HTR-8/SVneo (cell line): Measurements from ENCODE around the gene AMPH.
"Not testable (repeated sequence)": the region's sequence is repeated elsewhere in the genome, so short reads cannot be mapped to it uniquely, and the experiment has no call there.

Experiments
- DNase-seq: peaks from one replicate; pipeline ENCODE4 v3.0.0; 2011; ENCODE audit warnings: low spot score, mixed read lengths; ENCODE audit not compliant: insufficient read length
- FAIRE-seq: peaks from 2 replicates; lab custom pipeline; 2011; peaks lifted over from hg19 to GRCh38; lab: Jason Lieb, UNC

AMPH gene

DNA sequence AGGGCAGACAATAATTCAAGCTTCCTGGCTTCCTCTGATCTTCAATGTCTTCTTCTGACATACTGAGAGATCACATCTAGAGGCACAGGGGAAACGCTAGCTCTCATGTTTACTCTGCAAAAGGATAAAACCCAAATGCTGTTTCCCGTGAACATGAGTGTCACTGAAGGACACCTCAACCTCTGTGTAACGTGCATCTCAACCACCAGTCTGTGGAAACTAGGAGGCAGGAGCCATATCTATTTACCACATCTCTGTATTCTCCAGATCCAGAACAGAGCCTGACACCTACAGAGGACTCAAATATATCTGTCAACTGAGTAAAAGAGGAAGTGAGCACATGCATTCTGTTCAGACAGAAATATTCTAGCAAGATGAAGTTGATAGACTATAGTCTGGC is 217.4 kb downstream of the AMPH start:
- no peak for FAIRE-seq

DNA sequence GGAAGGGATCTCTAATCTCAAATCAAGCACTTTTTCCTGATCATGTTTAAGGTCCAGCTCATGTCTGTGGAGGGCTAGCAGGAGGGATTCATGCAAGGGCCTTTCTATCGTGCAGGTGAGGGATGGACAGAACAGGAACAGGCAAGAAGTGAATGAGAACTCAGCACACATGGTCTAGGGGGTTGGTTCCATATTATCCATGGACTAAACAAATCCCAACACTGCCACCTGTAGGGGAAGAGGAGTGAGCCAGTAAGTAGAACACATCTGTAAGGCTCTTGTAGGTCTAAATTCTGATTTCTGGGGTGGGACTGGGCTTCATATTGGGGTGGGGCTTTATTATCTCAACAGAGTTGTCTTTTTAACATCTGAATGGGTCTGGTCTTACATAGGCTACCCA is 219.8 kb downstream of the AMPH start:
- FAIRE-seq = no peak
- DNase-seq = no peak

More for the DNA sequence above, 217.4 kb downstream of the AMPH start:
- DNase-seq = no peak

DNA sequence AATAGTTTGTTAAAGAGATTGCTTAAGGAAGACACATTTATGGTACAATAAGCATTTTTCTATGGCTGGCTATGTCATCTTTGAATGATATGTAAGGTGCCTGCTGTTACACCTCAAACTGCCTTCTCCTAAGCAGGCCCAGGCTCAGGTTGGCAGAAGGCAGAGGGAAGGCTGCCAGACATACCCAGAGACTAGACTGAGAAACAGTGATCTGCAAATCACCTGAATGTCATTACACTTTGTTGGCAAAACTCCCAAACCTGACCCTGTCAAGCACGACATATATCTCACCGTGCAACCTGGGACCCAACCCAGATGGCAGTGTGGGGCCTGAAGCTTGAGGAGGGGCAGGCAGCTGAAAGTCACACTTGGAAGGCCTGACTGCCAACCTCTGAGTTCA is 221.1 kb downstream of the AMPH start:
- DNase-seq = no peak

DNA sequence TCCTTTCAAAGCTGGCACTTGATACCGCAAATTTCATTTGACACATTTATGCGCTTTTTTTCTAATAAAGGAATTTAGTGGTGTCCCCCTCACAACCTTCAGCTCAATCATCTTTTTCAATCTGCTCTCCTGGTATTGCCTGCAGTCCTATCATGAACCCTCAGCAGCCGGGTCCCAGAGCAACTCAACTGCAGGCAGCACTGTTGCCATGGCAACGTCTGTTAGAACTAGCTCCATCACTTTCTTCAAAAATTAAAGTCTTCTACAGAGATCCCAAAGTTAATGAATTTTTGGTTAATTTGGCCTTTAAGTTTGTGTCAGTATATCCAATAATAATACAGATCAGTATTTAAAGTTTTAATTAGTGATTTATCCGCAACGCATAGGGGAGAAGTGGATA is 221.6 kb downstream of the AMPH start:
- FAIRE-seq = no peak
- DNase-seq = no peak

More for the DNA sequence above, 221.1 kb downstream of the AMPH start:
- FAIRE-seq = no peak

DNA sequence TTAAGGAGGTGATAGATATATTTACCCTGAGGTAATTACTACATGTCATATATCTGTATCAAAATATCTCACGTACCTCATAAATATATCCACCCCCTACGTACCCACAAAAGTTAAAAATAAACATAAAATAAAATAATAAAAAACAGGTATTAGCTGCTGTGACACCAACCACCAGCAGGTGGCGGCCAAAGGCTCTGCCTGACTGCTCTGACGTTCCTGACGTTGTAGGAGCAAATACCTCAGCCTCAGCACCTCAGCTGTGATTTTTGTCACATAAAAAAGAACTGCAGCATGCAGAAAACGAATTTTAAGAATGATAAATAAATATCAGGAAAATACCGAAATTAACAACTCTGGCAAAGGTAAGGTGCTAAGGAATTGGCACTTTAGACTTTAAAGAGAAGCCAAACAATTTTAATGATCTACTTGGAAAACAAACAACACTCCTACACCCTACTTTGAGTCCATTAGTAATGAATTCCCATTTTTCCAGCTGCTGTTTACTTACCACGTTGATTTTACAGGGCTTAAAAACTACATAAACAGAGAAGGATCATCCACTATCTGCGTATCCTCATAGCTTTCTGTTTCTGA is 232.3 kb downstream of the AMPH start:
- FAIRE-seq (no peak), DNase-seq (peak; percentile 41)

GRCh38 chr7:38396852-38397251 is 234.3 kb downstream of the AMPH start:
- FAIRE-seq = no peak

GRCh38 chr7:38395921-38396552 is 235.1 kb downstream of the AMPH start:
- FAIRE-seq, DNase-seq: not testable (repeated sequence)

More at GRCh38 chr7:38396852-38397251, 234.3 kb downstream of the AMPH start:
- no peak for DNase-seq

DNA sequence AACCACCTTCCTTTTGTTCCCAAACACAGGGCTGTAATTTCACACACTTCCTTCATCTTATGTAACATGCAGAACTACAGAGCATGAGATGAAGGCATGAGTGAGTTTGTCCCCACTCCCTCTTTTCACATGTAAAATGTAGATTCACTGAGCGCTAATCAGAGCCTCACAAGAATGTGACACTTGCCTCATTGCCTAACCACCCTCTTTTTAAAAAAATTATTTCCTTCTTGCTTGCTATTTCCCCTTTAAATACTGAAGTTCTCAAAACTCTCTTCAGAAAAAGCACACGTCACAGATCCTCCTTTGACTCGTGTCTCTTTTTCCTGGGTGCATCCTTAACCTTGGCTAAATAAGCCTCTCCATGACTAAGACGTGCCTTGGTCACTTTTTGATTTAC is 236.5 kb downstream of the AMPH start:
- FAIRE-seq = no peak
- no peak for DNase-seq

GRCh38 chr7:38393874-38394273 is 237.3 kb downstream of the AMPH start:
- FAIRE-seq (no peak), DNase-seq (no peak)

DNA sequence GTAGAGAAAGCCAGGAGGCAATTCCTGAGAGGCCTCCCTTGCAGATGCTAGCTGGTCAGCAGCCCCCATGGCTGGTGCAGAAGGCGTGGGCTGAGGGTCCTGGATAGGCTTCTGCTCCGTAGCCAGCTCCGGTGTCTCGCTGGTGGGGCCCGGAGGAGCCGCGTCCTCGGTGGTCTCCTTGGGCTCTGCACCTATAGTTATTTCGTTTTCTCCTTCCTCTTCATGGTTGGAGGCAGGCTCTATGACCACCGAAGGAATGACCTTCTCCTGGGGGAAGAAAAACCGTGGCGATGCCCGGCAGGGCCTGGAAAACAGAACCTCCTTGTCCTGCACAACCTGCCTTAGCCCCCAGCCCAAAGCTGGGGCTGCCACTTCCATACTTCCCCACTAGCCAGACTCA is 239.4 kb downstream of the AMPH start:
- FAIRE-seq = no peak

GRCh38 chr7:38385682-38386081 is 245.5 kb downstream of the AMPH start:
- FAIRE-seq = no peak
- DNase-seq = no peak

More for the DNA sequence above, 239.4 kb downstream of the AMPH start:
- DNase-seq = no peak

DNA sequence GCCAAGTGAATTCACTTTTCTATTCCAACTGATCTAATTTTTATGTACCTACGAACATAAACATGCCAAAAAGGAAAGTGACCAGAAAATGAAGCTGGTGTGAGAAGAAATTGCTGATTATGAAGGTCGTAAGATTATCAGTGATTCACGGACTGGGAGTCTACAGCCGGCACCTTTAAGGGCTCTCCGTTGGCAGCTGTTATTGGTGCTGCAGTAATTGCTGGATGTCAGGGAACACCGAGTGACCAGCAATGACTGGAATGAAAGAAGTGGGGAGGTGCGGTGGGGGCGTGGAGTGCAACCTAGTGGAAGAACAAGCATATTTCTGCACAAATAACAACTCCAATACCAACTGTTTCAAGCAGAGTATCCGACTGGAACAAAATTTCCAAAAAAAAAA is 247.9 kb downstream of the AMPH start:
- FAIRE-seq = no peak
- DNase-seq = no peak

GRCh38 chr7:38382684-38383083 is 248.5 kb downstream of the AMPH start:
- DNase-seq (no peak), FAIRE-seq (no peak)

- no peak for DNase-seq
- FAIRE-seq = no peak
Observed at GRCh38 chr7:38375453-38375852, 255.7 kb downstream of the AMPH start.

GRCh38 chr7:38374507-38374906 is 256.7 kb downstream of the AMPH start:
- DNase-seq (peak; percentile 14), FAIRE-seq (no peak)

GRCh38 chr7:38373155-38373554 is 258.0 kb downstream of the AMPH start:
- FAIRE-seq = no peak
- no peak for DNase-seq

GRCh38 chr7:38372290-38372689 is 258.9 kb downstream of the AMPH start:
- no peak for FAIRE-seq
- DNase-seq = no peak

- FAIRE-seq (peak; percentile 83), DNase-seq (peak; percentile 71)
Observed at GRCh38 chr7:38369816-38370493, 261.2 kb downstream of the AMPH start.

DNA sequence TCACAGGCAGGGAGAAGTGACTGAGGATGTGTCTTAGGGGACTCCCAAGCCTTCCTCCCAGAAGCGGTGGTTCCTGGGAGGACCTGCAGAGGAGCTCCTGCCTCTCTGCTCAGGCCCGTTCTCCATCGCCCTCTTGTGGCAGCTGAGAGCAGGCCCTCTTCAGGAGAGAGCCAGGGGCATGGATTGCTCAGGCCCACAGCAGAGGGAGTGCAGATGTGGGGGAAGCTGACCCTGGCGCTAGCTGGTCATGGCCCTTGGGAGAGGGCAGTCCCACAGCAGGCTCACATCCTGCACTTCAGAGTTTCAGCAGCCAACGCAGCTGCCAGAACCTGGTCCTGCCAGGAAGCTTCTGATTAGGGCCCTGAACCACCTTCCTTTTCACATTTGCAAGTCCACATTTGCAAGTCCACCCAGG is 263.0 kb downstream of the AMPH start:
- DNase-seq (peak; percentile 50), FAIRE-seq (no peak)

- no peak for DNase-seq
- FAIRE-seq = no peak
Observed at GRCh38 chr7:38367301-38367890, 263.8 kb downstream of the AMPH start.

- DNase-seq, FAIRE-seq: not testable (repeated sequence)
Observed at GRCh38 chr7:38363379-38363778, 267.8 kb downstream of the AMPH start.
